ENCODE results near the gene CABP1.

DNA sequence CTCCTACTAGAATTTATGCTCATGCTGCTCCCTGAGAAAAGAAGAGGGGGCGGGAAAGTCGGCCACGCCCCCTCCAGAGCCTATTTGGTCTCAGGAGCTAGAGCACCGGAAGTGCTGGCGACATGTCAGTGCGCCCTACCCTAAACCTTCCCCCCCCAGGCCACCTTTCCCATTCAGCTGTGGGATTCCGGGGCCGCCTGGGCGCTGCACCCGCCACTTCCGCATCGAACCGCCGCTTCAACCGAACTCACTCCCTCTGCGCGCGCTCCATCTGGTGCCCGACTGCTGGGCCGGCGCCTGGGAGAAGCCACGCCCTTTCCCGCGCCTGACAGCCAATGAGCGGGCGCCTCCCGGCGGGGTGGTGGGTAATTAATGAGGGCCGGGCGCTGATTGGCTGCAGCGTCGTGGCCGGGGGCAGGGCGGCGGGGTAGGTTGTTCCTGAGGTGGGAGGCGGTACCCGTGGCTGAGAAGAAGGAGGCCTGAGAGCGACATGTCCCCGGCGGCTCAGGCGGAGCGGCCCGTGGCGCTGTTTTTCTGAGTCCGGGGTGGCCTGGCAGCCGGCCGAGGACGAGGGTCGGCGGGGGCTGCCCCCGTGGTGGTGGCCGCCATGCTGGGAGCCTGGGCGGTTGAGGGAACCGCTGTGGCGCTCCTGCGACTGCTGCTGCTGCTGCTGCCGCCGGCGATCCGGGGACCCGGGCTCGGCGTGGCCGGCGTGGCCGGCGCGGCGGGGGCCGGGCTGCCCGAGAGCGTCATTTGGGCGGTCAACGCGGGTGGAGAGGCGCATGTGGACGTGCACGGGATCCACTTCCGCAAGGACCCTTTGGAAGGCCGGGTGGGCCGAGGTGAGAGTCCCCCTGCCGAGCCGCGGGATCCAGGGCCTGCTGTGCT, 46.5 kb downstream of the CABP1 start, which contains the start of gene MLEC:
- TF ChIP-seq CTCF (IDR thresholded peaks at IDR 0.05) = peak in 2 of 3 experiments; percentile 10 to 26
- TF ChIP-seq EP300 (IDR thresholded peaks at IDR 0.05) = no peak
- TF ChIP-seq POLR2A (IDR thresholded peaks at IDR 0.05; ENCODE audit: low read depth) = no peak
- peak; percentile 87 to 89 for TF ChIP-seq POLR2AphosphoS5 (IDR thresholded peaks at IDR 0.05)
